ENCODE data around the gene ARHGAP42. TPM values are rescaled to one million over a fixed set of nuclear protein-coding genes. Genes with fewer than 3 reads are reported as not detected.
A peak's percentile ranks its signal among the peaks of the same experiment; 100 is the strongest.

The ARHGAP42 gene
- total and polyA plus RNA-seq, 12 donors = 2.5 to 25.0 (median 11.5) TPM

DNA sequence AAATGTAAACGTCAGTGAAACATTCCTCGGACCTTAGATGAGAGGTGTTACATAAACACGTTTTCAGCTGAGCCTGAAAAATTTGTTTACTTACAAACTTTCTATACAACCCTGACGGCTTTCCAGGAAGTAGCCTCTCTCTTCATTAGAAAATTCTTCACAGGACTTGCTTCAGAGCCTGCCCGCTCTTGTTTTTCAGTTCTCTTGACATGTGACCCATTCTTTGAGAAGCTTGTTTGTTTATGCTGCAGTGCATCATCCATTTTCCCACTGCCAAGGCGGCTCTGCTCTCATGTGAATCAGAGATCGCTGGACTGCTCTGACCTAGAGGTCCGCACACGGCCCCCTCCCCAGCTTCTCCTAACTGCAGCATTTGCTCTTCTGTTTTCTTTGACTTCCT lies 47.9 kb upstream of the ARHGAP42 start:
- no peaks in the 10 kb centered on the region for H3K27me3 ChIP-seq
- no peak for TF ChIP-seq POLR2A (IDR thresholded peaks at IDR 0.05)
- TF ChIP-seq, protein P1, sequence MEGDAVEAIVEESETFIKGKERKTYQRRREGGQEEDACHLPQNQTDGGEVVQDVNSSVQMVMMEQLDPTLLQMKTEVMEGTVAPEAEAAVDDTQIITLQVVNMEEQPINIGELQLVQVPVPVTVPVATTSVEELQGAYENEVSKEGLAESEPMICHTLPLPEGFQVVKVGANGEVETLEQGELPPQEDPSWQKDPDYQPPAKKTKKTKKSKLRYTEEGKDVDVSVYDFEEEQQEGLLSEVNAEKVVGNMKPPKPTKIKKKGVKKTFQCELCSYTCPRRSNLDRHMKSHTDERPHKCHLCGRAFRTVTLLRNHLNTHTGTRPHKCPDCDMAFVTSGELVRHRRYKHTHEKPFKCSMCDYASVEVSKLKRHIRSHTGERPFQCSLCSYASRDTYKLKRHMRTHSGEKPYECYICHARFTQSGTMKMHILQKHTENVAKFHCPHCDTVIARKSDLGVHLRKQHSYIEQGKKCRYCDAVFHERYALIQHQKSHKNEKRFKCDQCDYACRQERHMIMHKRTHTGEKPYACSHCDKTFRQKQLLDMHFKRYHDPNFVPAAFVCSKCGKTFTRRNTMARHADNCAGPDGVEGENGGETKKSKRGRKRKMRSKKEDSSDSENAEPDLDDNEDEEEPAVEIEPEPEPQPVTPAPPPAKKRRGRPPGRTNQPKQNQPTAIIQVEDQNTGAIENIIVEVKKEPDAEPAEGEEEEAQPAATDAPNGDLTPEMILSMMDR (IDR thresholded peaks at IDR 0.05) = no peak
- intact Hi-C loops (cut with DNase I) = no loop called here
- no peaks in the 10 kb centered on the region for H3K9me3 ChIP-seq (replicated peaks in 1 of 3)
- H3K4me1 ChIP-seq (replicated peaks in 1 of 2) = no peaks in the 10 kb centered on the region
- H3K27ac ChIP-seq = peak overlapping the region in 2 of 5 donors; percentile 27 to 60
- no peak overlapping the region for H3K4me3 ChIP-seq
- H3K36me3 ChIP-seq (replicated peaks in 1 of 2) = no peaks in the 10 kb centered on the region
- WGBS, 4 donors = 33 to 45% (median 37%) methylated on average over 9 of the region's 9 CpGs
- DNase-seq = peak in 2 of 7 donors; percentile 8 to 20

DNA sequence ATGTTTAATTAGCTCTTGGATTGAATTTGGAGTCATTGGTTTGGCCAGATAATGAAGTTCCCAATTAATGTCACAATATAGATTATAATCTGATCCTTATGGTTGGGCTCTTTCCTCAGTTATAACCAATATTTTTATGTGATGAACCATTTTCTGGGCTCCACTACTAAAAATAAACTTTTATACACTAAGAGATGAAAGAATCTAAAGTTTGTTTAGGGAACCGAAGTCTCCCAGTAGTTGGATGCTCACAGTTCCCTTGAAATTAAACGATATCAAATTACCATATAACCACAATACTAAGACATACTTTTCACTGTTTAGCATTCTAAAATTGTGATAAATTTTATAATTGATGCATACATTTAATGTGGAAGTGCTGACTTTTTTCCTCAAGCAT lies 47.0 kb upstream of the ARHGAP42 start:
- no peaks in the 10 kb centered on the region for H3K9me3 ChIP-seq (replicated peaks in 1 of 3)
- DNase-seq = no peak
- intact Hi-C loops (cut with DNase I) = no loop called here
- TF ChIP-seq, protein P1 (IDR thresholded peaks at IDR 0.05) = no peak
- TF ChIP-seq POLR2A (IDR thresholded peaks at IDR 0.05) = no peak
- H3K36me3 ChIP-seq (replicated peaks in 1 of 2) = no peaks in the 10 kb centered on the region
- H3K4me1 ChIP-seq (replicated peaks in 1 of 2) = no peaks in the 10 kb centered on the region
- no peak overlapping the region for H3K4me3 ChIP-seq
- H3K27ac ChIP-seq = no peak overlapping the region
- WGBS, 4 donors = 82 to 89% (median 86%) methylated on average over 2 of the region's 2 CpGs
- H3K27me3 ChIP-seq = no peaks in the 10 kb centered on the region

GRCh38 chr11:100640646-100641045 lies 46.4 kb upstream of the ARHGAP42 start:
- Histone ChIP-seq H3K27ac (no peak overlapping the region), H3K36me3 (replicated peaks in 1 of 2) (no peaks in the 10 kb centered on the region), H3K4me1 (replicated peaks in 1 of 2) (no peaks in the 10 kb centered on the region), H3K27me3 (no peaks in the 10 kb centered on the region), H3K4me3 (no peak overlapping the region), H3K9me3 (replicated peaks in 1 of 3) (no peaks in the 10 kb centered on the region)
- intact Hi-C loops (cut with DNase I) = no loop called here
- no peak for DNase-seq
- 38 to 57% (median 53%) methylated on average over 1 of the region's 1 CpG for WGBS, 4 donors
- TF ChIP-seq, protein P1 (IDR thresholded peaks at IDR 0.05) = no peak
- TF ChIP-seq POLR2A (IDR thresholded peaks at IDR 0.05) = no peak

GRCh38 chr11:100641456-100641855 lies 45.6 kb upstream of the ARHGAP42 start:
- Histone ChIP-seq H3K27me3 (no peaks in the 10 kb centered on the region), H3K4me3 (no peak overlapping the region), H3K36me3 (replicated peaks in 1 of 2) (no peaks in the 10 kb centered on the region), H3K27ac (no peak overlapping the region), H3K9me3 (replicated peaks in 1 of 3) (no peaks in the 10 kb centered on the region), H3K4me1 (replicated peaks in 1 of 2) (no peaks in the 10 kb centered on the region)
- intact Hi-C loops (cut with DNase I) = no loop called here
- TF ChIP-seq, protein P1 (IDR thresholded peaks at IDR 0.05) = no peak
- no peak for TF ChIP-seq POLR2A (IDR thresholded peaks at IDR 0.05)
- DNase-seq = no peak
- 85 to 89% (median 88%) methylated on average over 5 of the region's 5 CpGs for WGBS, 4 donors

Data from adrenal gland (tissue), 12 donors.